ENCODE results near the gene KCNJ10. TPM values are rescaled to one million over a fixed set of nuclear protein-coding genes. Genes with fewer than 3 reads are reported as not detected.

KCNJ10 gene
- total RNA-seq, 1 donor from 2014 or later, result not detected

- Mint-ChIP-seq H3K27me3 (ENCODE audit: unreplicated experiment) (peaks cover 11% of the 10 kb centered on the region), H3K4me1 (ENCODE audit: unreplicated experiment) (peaks cover 15% of the 10 kb centered on the region), H3K4me3 (ENCODE audit: unreplicated experiment) (no peak overlapping the region), H3K9me3 (ENCODE audit: unreplicated experiment) (no peaks in the 10 kb centered on the region), H3K27ac (ENCODE audit: unreplicated experiment) (no peak overlapping the region), H3K36me3 (ENCODE audit: low read depth, unreplicated experiment) (peaks cover 4% of the 10 kb centered on the region)
- DNase-seq (ENCODE audit: low spot score), result no peak
- no peak for TF ChIP-seq CTCF (IDR thresholded peaks at IDR 0.05; ENCODE audit: unreplicated experiment)
These were observed 46.6 kb upstream of the KCNJ10 start for GRCh38 chr1:160116283-160117147.

DNA sequence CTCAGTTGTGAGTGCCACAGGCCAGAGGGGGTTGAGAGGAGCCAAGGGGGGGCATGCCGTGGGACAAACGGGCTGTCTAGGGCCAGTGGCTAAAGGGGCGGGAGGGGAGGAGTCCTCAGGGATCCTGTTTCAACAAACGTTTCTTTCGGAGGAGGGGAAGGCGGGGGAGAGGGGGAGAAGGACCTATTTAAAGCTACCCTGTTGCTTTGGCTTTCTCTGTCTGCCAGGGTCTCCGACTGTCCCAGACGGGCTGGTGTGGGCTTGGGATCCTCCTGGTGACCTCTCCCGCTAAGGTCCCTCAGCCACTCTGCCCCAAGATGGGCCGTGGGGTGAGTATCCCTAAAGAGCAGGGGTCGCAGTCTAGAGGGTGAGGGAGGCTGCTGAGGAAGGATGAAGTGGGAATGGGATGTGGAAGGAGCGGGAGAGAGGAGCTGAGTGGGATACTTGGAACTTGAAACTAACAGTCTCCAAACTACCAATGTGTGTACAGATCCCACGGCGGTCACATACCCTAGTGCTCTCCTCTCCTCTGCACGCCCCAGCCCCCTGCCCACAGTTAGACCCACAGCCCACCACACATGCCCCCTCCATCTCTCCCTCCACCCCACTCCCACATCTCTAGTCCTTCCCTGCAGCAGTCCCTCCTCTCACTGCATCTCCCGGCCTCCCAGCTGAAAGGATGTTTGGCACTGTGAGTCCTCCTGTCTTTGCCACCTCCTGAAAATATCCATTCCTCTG is 45.8 kb upstream of the KCNJ10 start, which contains the start of gene ATP1A2:
TSS of gene ATP1A2 (plus strand) at position 215 of the 738 bp plus-strand sequence. CDS start at position 318, 103 bp downstream.
- H3K27ac Mint-ChIP-seq (ENCODE audit: unreplicated experiment), result no peak within 1 kb of the TSS
- no peaks in the 10 kb centered on the region for H3K9me3 Mint-ChIP-seq (ENCODE audit: unreplicated experiment)
- H3K27me3 Mint-ChIP-seq (ENCODE audit: unreplicated experiment), result peaks cover 11% of the 10 kb centered on the region
- no peak within 1 kb of the TSS for H3K4me3 Mint-ChIP-seq (ENCODE audit: unreplicated experiment)
- H3K36me3 Mint-ChIP-seq (ENCODE audit: low read depth, unreplicated experiment), result peaks cover 4% of the 10 kb centered on the region
- no peak for TF ChIP-seq CTCF (IDR thresholded peaks at IDR 0.05; ENCODE audit: unreplicated experiment)
- peaks cover 15% of the 10 kb centered on the region for H3K4me1 Mint-ChIP-seq (ENCODE audit: unreplicated experiment)
- DNase-seq (ENCODE audit: low spot score), result no peak

- Mint-ChIP-seq H3K27ac (ENCODE audit: unreplicated experiment) (no peak overlapping the region), H3K4me1 (ENCODE audit: unreplicated experiment) (peaks cover 17% of the 10 kb centered on the region), H3K27me3 (ENCODE audit: unreplicated experiment) (peaks cover 11% of the 10 kb centered on the region), H3K4me3 (ENCODE audit: unreplicated experiment) (no peak overlapping the region), H3K9me3 (ENCODE audit: unreplicated experiment) (no peaks in the 10 kb centered on the region), H3K36me3 (ENCODE audit: low read depth, unreplicated experiment) (peaks cover 4% of the 10 kb centered on the region)
- TF ChIP-seq CTCF (IDR thresholded peaks at IDR 0.05; ENCODE audit: unreplicated experiment), result no peak
- DNase-seq (ENCODE audit: low spot score), result no peak
These were observed 44.1 kb upstream of the KCNJ10 start for GRCh38 chr1:160114085-160114484.

DNA sequence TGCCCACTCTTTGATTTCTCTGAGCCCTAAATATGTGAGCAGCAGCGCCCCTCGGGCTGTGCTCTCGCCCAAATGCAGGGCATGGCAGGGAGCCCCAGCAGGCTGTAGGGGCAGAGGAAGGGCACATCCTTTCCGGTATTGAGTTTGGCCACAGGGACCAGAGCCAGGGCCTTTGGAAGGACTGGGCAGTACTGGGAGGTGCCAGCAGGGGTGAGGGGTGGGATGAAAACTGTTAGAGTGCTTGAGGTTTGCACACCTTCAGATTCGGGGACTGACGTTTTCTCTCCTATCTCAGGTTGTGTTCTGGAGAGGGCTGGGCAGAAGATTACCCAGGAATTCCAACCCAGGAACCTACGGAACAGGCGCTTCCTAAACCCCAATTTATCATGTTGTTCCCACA is 43.4 kb upstream of the KCNJ10 start:
- H3K4me3 Mint-ChIP-seq (ENCODE audit: unreplicated experiment), result no peak overlapping the region
- peaks cover 21% of the 10 kb centered on the region for H3K4me1 Mint-ChIP-seq (ENCODE audit: unreplicated experiment)
- no peaks in the 10 kb centered on the region for H3K9me3 Mint-ChIP-seq (ENCODE audit: unreplicated experiment)
- peaks cover 14% of the 10 kb centered on the region for H3K27me3 Mint-ChIP-seq (ENCODE audit: unreplicated experiment)
- TF ChIP-seq CTCF (IDR thresholded peaks at IDR 0.05; ENCODE audit: unreplicated experiment), result no peak
- peaks cover 4% of the 10 kb centered on the region for H3K36me3 Mint-ChIP-seq (ENCODE audit: low read depth, unreplicated experiment)
- no peak overlapping the region for H3K27ac Mint-ChIP-seq (ENCODE audit: unreplicated experiment)
- no peak for DNase-seq (ENCODE audit: low spot score)
